GM19372 (cell line): ENCODE data around the gene REEP3.
A peak's percentile ranks its signal among the peaks of the same experiment; 100 is the strongest.

Source experiments
- ATAC-seq: cut with Tn5 transposase; IDR thresholded peaks from one replicate; pipeline ENCODE4 v1.9.1; 2021; ENCODE audit warnings: mild to moderate bottlenecking, low read depth, moderate library complexity; ENCODE audit not compliant: unreplicated experiment

REEP3 gene

GRCh38 chr10:63627396-63627795, 106.2 kb downstream of the REEP3 start:
- ATAC-seq: no peak

- no peak for ATAC-seq
These were observed 106.7 kb downstream of the REEP3 start for GRCh38 chr10:63627881-63628296.

GRCh38 chr10:63628526-63629362, 107.5 kb downstream of the REEP3 start:
- ATAC-seq: peak; percentile 19

- peak; percentile 45 for ATAC-seq
These were observed 108.3 kb downstream of the REEP3 start for GRCh38 chr10:63629363-63630084.

- peak; percentile 59 for ATAC-seq
These were observed 109.1 kb downstream of the REEP3 start for GRCh38 chr10:63630085-63630930.

- ATAC-seq: no peak
These were observed 109.9 kb downstream of the REEP3 start for GRCh38 chr10:63630931-63631680.

- ATAC-seq: no peak
These were observed 110.8 kb downstream of the REEP3 start for GRCh38 chr10:63631991-63632390.

- no peak for ATAC-seq
These were observed 112.7 kb downstream of the REEP3 start for GRCh38 chr10:63633677-63634487.

GRCh38 chr10:63634488-63635065, 113.4 kb downstream of the REEP3 start:
- ATAC-seq: no peak

GRCh38 chr10:63636812-63637211, 115.6 kb downstream of the REEP3 start:
- no peak for ATAC-seq

- no peak for ATAC-seq
These were observed 116.7 kb downstream of the REEP3 start for GRCh38 chr10:63637901-63638327.

GRCh38 chr10:63641366-63641765, 120.2 kb downstream of the REEP3 start:
- ATAC-seq: no peak

- no peak for ATAC-seq
These were observed 120.6 kb downstream of the REEP3 start for GRCh38 chr10:63641799-63642198.

GRCh38 chr10:63642808-63643207, 121.6 kb downstream of the REEP3 start:
- ATAC-seq: no peak

GRCh38 chr10:63644418-63645142, 123.4 kb downstream of the REEP3 start:
- ATAC-seq: no peak

GRCh38 chr10:63645195-63645594, 124.0 kb downstream of the REEP3 start:
- ATAC-seq: no peak

GRCh38 chr10:63646491-63646890, 125.3 kb downstream of the REEP3 start:
- no peak for ATAC-seq

- no peak for ATAC-seq
These were observed 130.7 kb downstream of the REEP3 start for GRCh38 chr10:63651864-63652263.
